Mammary epithelial cell (primary cell): Measurements from ENCODE around the gene DCDC2C.

Experiments used
- EZH2 ChIP-seq: IDR thresholded peaks from 2 replicates; pipeline ENCODE4 v1.6.1; 2012; ENCODE audit warnings: low read length, inconsistent platforms, borderline replicate concordance
- TF ChIP-seq, protein P1 (sequence below), 2 donors: IDR thresholded peaks in 1 of 2; conservative IDR thresholded peaks in 1 of 2; 2 replicates each; pipeline ENCODE4 v1.5.1; 2011 to 2012; ENCODE audit warnings: inconsistent platforms in 2 of 2, low read length in 2 of 2, mild to moderate bottlenecking in 2 of 2, control low read depth in 1 of 2, low read depth in 1 of 2; ENCODE audit not compliant: insufficient read depth in 1 of 2; ENCODE audit errors: extremely low read depth in 1 of 2

DNA sequence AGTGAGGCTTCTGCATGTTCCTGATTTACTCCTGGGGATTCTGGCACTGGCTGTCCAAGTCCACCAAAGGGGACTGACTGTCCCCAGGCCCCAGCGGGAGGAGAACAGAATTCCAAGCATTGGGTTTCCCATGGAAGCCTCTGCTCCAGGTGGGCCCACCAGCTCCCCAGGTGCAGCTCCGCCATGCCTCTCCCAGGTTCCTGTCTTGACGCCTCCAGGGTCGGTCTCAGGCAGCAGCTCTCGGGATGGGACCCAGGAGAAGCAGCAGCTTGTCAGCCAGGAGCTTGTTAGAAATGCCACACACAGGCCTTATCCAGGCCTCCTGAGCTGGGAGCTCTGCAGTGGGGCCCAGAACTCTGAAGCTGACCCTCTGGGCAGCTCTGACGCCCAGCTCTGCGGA is 47.9 kb downstream of the DCDC2C start:
- TF ChIP-seq, protein P1, sequence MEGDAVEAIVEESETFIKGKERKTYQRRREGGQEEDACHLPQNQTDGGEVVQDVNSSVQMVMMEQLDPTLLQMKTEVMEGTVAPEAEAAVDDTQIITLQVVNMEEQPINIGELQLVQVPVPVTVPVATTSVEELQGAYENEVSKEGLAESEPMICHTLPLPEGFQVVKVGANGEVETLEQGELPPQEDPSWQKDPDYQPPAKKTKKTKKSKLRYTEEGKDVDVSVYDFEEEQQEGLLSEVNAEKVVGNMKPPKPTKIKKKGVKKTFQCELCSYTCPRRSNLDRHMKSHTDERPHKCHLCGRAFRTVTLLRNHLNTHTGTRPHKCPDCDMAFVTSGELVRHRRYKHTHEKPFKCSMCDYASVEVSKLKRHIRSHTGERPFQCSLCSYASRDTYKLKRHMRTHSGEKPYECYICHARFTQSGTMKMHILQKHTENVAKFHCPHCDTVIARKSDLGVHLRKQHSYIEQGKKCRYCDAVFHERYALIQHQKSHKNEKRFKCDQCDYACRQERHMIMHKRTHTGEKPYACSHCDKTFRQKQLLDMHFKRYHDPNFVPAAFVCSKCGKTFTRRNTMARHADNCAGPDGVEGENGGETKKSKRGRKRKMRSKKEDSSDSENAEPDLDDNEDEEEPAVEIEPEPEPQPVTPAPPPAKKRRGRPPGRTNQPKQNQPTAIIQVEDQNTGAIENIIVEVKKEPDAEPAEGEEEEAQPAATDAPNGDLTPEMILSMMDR (conservative IDR thresholded peaks at IDR 0.05 in 1 of 2, IDR thresholded peaks at IDR 0.05 in 1 of 2; ENCODE audit: extremely low read depth in 1 of 2, insufficient read depth in 1 of 2, low read depth in 1 of 2, low read length in 2 of 2): no peak
- no peak for TF ChIP-seq EZH2
